Heart left ventricle (tissue), 16 donors: ENCODE measurements around the gene MEAK7. TPM values are rescaled to one million over a fixed set of nuclear protein-coding genes. Genes with fewer than 3 reads are reported as not detected.

ENCODE experiments used
- ATAC-seq, 4 donors: fragments of 200-7000 bp; cut with Tn5 transposase; one replicate each; pipeline ENCODE4 v1.9.1; 2020 to 2022; ENCODE audit warnings: moderate library complexity in 4 of 4, mild to moderate bottlenecking in 3 of 4, moderate number of reproducible peaks in 1 of 4
- DNase-seq, 5 donors: peaks; one replicate each; pipeline ENCODE4 v3.0.0-alpha.2; 2020
- H3K27ac ChIP-seq, 12 donors: fragments of 200-600 bp; sonication (generic) in 4 of 12; one replicate each; pipeline versions ENCODE4 v1.5.0 to v1.8.0; 2016 to 2022; ENCODE audit warnings: mild to moderate bottlenecking in 2 of 12
- H3K27me3 ChIP-seq, 9 donors: fragments of 200-600 bp; sonication (generic) in 2 of 9; one replicate each; pipeline versions ENCODE4 v1.5.1 to v1.8.0; 2016 to 2022; ENCODE audit warnings: mild to moderate bottlenecking in 3 of 9
- H3K36me3 ChIP-seq, 9 donors: fragments of 200-600 bp; sonication (generic) in 2 of 9; one replicate each; pipeline versions ENCODE4 v1.5.0 to v1.8.0; 2018 to 2022; ENCODE audit warnings: mild to moderate bottlenecking in 2 of 9
- H3K4me1 ChIP-seq, 12 donors: fragments of 200-600 bp; sonication (generic) in 4 of 12; one replicate each; pipeline versions ENCODE4 v1.5.0 to v1.8.0; 2016 to 2022; ENCODE audit warnings: mild to moderate bottlenecking in 3 of 12
- H3K4me3 ChIP-seq, 12 donors: fragments of 200-600 bp; sonication (generic) in 4 of 12; one replicate each; pipeline versions ENCODE4 v1.5.0 to v1.8.0; 2017 to 2022; ENCODE audit warnings: mild to moderate bottlenecking in 9 of 12, moderate library complexity in 4 of 12
- H3K9me3 ChIP-seq, 12 donors: fragments of 200-600 bp; sonication (generic) in 4 of 12; one replicate each; pipeline versions ENCODE4 v1.5.0 to v1.8.0; 2016 to 2022; ENCODE audit warnings: mild to moderate bottlenecking in 1 of 12
- CTCF ChIP-seq, 12 donors: fragments of 200-600 bp; sonication (generic) in 4 of 12; IDR thresholded peaks; one replicate each; pipeline versions ENCODE4 v1.5.0 to v1.8.0; 2018 to 2022; ENCODE audit warnings: antibody characterized with exemption in 12 of 12, mild to moderate bottlenecking in 5 of 12
- POLR2A ChIP-seq, 2 donors: fragments of 450-650 bp; IDR thresholded peaks; one replicate each; pipeline ENCODE4 v1.6.1; 2017; ENCODE audit warnings: antibody characterized with exemption in 2 of 2, mild to moderate bottlenecking in 2 of 2, moderate library complexity in 2 of 2
- WGBS, 4 donors: extraction: QIAGEN DNeasy Blood & Tissue Kit in 2 of 4; methylation state at CpG; one replicate each; pipeline versions ENCODE4 v1.1.5 to v1.1.7; 2013 to 2018; 5-methylcytosine and 5-hydroxymethylcytosine counted together
- intact Hi-C, 10 donors: fragments of 100-400 bp; cut with DNase I; formaldehyde crosslinking; loops; one replicate each; pipeline versions ENCODE4 v1.11.1 to v1.14.2; 2022
- polyA plus RNA-seq, 2 donors: library from polyadenylated mRNA; stranded (reverse); fragments of 200-250 nt; gene quantifications; one replicate each; pipeline ENCODE4 v1.2.3, GENCODE V29; 2013
- total RNA-seq, 9 donors: library from RNA; depleted of rRNA in 2 of 9; stranded (reverse); fragments of >200 nt in 2 of 9; fragmentation: NEBNext Ultra II Directional in 3 of 9; extraction: Animal tissue kit (Norgen Biotek cat#: 25700) in 3 of 9; gene quantifications; one replicate each; pipeline versions ENCODE4 v1.1.0 to v1.2.4, GENCODE V29; 2016 to 2023
- donor health status: ischemic (EF 13 %, LVEDD 7.1; RV severe dilation, severe dysfunction).
- donor health status: healthy with polysubstance abuse.
- donor health status: DM: no; HTN: yes; CAD: no.
- donor health status: DM: no; HTN: no; CAD: no.
- donor health status: ischemic (EF 25% LVEDD 6.9; RV normal size, moderate dysfunction).
- donor health status: ischemic (EF 25% LVEDD 5.7; RV mildly dilated, moderate dysfunction).
- donor health status: healthy.
- donor health status: DM: yes; HTN: yes; CAD: no.
- donor health status: ischemic (EF 35%, LVEDD 5.7; RV mildly dilated, moderate dysfunction).
- donor health status: nonischemic (EF 11% LVEDD 7.7; RV severe dilation, severe dysfunction).
- donor health status: DM: yes; HTN: yes; CAD: no.
- donor health status: PGD.
- donor health status: ischemic (EF 29% LVEDD 5.4; RV normal size, mild dysfunction).
- donor health status: nonischemic (EF 23%, LVEDD 6.1; RV moderate dilation, normal function).

MEAK7 gene
- total and polyA plus RNA-seq, 11 donors = 2.2 to 13.2 (median 5.1) TPM

GRCh38 chr16:84467256-84467655 lies 37.2 kb downstream of the MEAK7 start:
- DNase-seq (no peak), ATAC-seq (no peak)
- TF ChIP-seq CTCF (IDR thresholded peaks at IDR 0.05) (no peak), POLR2A (IDR thresholded peaks at IDR 0.05) (no peak)
- intact Hi-C loops = no loop called here
- Histone ChIP-seq H3K9me3 (peaks cover 0 to 17% (median 8%) of the 10 kb centered on the region in 12 donors), H3K4me3 (no peak overlapping the region), H3K27me3 (no peaks in the 10 kb centered on the region), H3K27ac (no peak overlapping the region), H3K36me3 (peaks cover 0 to 16% (median 5%) of the 10 kb centered on the region in 9 donors), H3K4me1 (peaks cover 0 to 11% (median 0%) of the 10 kb centered on the region in 12 donors)
- 89 to 100% (median 96%) methylated on average over 1 of the region's 1 CpG for WGBS, 4 donors

GRCh38 chr16:84466692-84467091 lies 37.8 kb downstream of the MEAK7 start:
- intact Hi-C loops = no loop called here
- no peak overlapping the region for H3K4me3 ChIP-seq
- peaks cover 0 to 16% (median 5%) of the 10 kb centered on the region in 9 donors for H3K36me3 ChIP-seq
- H3K4me1 ChIP-seq = peaks cover 0 to 11% (median 0%) of the 10 kb centered on the region in 12 donors
- peaks cover 0 to 17% (median 8%) of the 10 kb centered on the region in 12 donors for H3K9me3 ChIP-seq
- no peak overlapping the region for H3K27ac ChIP-seq
- DNase-seq (no peak), ATAC-seq (no peak)
- no peaks in the 10 kb centered on the region for H3K27me3 ChIP-seq
- WGBS, 4 donors = 46 to 96% (median 60%) methylated on average over 4 of the region's 4 CpGs
- TF ChIP-seq POLR2A (IDR thresholded peaks at IDR 0.05) (no peak), CTCF (IDR thresholded peaks at IDR 0.05) (no peak)

- intact Hi-C loops = no loop called here
- Histone ChIP-seq H3K27me3 (no peaks in the 10 kb centered on the region), H3K9me3 (peaks cover 0 to 17% (median 8%) of the 10 kb centered on the region in 12 donors), H3K27ac (no peak overlapping the region), H3K4me3 (no peak overlapping the region), H3K4me1 (peaks cover 0 to 11% (median 0%) of the 10 kb centered on the region in 12 donors), H3K36me3 (peaks cover 0 to 16% (median 5%) of the 10 kb centered on the region in 9 donors)
- ATAC-seq = no peak
- TF ChIP-seq CTCF (IDR thresholded peaks at IDR 0.05) (no peak), POLR2A (IDR thresholded peaks at IDR 0.05) (no peak)
- peak in 1 of 5 donors; percentile 11 for DNase-seq
- WGBS, 4 donors = 88 to 92% (median 91%) methylated on average over 5 to 6 of the region's 6 CpGs
Observed at GRCh38 chr16:84465154-84465553, 39.3 kb downstream of the MEAK7 start.

- H3K9me3 ChIP-seq = peaks cover 0 to 17% (median 8%) of the 10 kb centered on the region in 12 donors
- peak in 1 of 5 donors; percentile 3 for DNase-seq
- no peak overlapping the region for H3K4me3 ChIP-seq
- peaks cover 0 to 11% (median 0%) of the 10 kb centered on the region in 12 donors for H3K4me1 ChIP-seq
- H3K36me3 ChIP-seq = peaks cover 0 to 16% (median 5%) of the 10 kb centered on the region in 9 donors
- TF ChIP-seq CTCF (IDR thresholded peaks at IDR 0.05) (no peak), POLR2A (IDR thresholded peaks at IDR 0.05) (no peak)
- no peaks in the 10 kb centered on the region for H3K27me3 ChIP-seq
- intact Hi-C loops = no loop called here
- 82 to 91% (median 89%) methylated on average over 5 to 6 of the region's 6 CpGs for WGBS, 4 donors
- no peak for ATAC-seq
- H3K27ac ChIP-seq = no peak overlapping the region
Observed at GRCh38 chr16:84464116-84464515, 40.3 kb downstream of the MEAK7 start.
